ENCODE results near the gene GULP1.
A peak's percentile ranks its signal among the peaks of the same experiment; 100 is the strongest.

GULP1 gene

DNA sequence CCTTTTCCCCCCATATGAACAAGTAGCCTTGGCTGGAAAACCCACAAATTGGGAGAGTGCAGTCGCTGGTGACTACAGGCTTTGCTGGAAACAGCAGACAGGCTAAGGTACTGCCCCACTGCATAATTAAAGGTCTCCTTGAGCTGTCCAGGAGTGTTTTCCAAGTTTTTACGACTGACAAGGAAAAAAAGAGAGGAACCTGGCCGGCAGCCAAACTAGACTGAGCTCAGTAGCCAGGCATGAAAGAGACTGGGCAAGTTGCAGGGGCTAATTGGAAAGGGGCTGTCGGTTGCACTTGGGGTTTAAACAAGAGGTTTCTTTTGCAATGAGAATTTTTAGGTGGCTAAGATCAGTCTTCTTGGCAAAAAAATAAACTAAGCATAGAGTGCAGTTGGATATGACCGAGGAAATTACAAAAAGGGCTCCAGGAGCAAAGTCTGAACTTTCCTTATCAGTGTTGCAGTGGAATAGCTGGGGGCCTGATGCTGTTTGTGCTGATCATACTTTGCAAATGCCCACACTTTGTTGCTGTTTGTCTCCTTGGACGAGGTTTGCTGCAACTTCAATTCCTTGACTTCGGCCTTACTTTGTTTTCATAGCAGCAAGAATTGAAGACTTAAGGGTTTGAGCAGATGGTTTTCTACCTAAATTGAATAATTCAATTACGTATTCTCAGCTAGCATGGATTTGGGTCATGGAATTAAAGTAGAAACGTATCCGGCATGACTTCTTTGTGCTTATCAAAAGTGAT, 2.1 kb downstream of the GULP1 start:
- peak; percentile 89 for DNase-seq

DNA sequence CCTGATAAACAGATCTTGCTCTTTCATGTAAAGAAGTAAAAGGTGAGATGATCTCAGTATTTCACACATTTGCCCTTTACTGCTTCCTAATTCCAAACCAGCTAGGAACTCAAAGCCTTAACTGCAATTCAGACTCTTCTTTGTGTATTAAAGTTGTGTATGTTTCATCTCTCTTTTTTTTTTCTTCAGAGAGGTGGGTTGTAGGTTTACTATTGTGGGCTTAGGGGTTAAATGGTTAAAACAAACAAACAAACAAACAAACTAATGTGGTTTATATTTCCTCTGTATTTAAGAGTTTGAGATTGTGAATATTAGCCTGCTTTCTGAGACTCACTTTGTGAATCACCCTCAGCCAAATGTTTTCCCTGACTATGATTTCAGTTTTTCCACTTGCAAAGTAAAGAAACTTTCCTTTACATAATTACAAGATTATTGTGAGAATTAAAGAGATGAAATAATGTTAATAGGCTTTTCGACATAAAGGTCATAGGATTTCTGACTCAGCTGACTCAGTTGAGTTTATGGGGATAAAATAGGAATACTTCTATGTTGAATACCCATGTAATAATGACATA, 2.8 kb downstream of the GULP1 start:
- DNase-seq, result no peak

- DNase-seq, result no peak
Measured at GRCh38 chr2:188295067-188295685, 3.5 kb downstream of the GULP1 start.

DNA sequence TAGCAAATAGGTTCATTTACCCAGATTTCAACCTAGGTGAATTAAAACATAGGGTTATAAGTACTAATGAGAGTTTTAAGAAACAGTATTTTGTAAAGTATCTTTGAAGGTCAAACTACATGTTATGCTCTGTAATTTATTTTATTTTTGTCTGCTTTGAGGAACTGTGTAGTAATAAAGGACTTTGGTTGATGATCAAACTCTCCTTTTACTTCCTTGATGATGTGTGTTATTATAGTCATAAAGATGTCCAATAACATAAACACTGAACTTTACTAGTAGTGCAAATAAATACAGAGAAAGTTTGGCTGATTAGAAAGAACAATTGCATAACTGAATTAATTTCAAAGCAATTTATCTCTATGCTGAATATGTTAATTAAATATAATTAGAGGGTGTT, 6.3 kb downstream of the GULP1 start:
- DNase-seq, result no peak

- peak; percentile 89 for DNase-seq
Measured at GRCh38 chr2:188298937-188299371, 7.3 kb downstream of the GULP1 start.

- peak; percentile 87 for DNase-seq
Measured at GRCh38 chr2:188303363-188304031, 11.8 kb downstream of the GULP1 start.

- no peak for DNase-seq
Measured at GRCh38 chr2:188305271-188305670, 13.6 kb downstream of the GULP1 start.

- no peak for DNase-seq
Measured at GRCh38 chr2:188306271-188306670, 14.6 kb downstream of the GULP1 start.

GRCh38 chr2:188307850-188308283, 16.2 kb downstream of the GULP1 start:
- no peak for DNase-seq

- DNase-seq, result no peak
Measured at GRCh38 chr2:188308483-188308882, 16.8 kb downstream of the GULP1 start.

DNA sequence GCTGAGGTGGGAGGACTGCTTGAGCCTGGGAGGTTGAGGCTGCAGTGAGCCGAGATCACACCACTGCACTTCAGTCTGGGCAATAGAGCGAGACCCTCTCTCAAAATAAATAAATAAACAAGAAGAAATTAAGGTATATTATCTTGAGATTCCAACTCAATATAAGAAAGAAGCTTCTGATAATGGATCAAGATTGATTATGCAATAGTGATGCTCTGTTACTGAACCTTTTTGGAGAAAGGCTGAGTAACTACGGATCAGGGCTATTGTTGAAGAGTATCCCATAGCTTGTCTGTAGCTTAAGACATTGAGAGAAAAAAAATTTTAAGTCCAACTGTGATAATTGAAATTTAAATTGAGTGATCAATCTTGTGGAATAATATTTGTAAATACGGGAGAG, 17.7 kb downstream of the GULP1 start:
- DNase-seq, result no peak

DNA sequence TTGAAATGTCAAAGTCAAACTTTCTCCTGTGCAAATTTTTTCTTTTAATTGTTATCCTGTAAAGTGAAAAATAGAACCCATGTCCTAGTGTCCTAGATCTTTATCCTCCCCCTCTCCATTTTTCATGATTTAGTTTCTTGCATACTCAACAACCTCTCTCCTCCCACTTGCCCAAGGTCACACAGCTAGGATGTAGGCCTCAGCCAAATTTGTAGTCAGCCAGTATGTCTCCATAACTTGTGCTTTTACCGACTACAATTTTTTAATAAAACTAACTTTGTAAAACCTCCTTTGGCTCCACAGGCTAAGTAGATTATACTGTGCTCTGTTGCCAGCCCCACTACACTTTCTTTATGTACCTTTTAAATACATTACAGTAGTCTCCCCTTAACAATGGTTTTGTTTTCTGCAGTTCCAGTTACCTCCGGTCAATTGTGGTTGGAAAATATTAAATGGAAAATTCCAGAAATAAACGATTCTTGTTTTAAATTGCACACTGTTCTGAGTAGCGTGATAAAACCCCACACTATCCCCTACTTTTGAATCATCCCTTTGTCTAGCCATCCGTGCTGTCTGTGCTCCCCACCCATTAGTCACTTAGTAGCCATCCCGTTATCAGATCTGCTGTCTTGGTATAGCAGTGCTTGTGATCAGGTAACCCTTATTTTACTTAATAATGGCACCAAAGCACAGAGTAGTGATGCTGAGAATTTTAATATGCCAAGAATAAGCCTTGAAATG, 22.8 kb downstream of the GULP1 start:
- DNase-seq, result peak; percentile 68

- no peak for DNase-seq
Measured at GRCh38 chr2:188315750-188316149, 24.1 kb downstream of the GULP1 start.

DNA sequence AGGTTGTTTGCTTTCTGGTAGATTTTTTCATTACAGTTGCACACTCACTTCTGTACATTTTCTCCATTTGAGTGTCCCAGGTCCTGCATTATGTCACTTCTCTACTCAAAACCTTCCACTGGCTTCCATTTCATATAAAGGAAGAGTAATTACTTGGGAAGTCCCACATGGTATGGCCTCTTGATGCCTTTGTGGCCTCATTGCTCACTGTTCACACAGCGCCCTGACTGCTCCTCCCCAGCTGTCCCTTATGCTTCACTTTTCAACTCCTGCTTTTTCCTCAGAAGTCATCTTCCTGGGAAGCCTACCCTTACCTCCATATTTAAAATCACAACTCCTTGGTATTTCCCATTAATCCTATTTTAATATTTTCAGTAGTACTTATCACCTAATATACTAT, 24.7 kb downstream of the GULP1 start:
- DNase-seq, result no peak

GRCh38 chr2:188316791-188317423, 25.2 kb downstream of the GULP1 start:
- DNase-seq, result no peak

- no peak for DNase-seq
Measured at GRCh38 chr2:188318161-188318749, 26.6 kb downstream of the GULP1 start.

GRCh38 chr2:188319838-188320237, 28.2 kb downstream of the GULP1 start:
- no peak for DNase-seq

DNA sequence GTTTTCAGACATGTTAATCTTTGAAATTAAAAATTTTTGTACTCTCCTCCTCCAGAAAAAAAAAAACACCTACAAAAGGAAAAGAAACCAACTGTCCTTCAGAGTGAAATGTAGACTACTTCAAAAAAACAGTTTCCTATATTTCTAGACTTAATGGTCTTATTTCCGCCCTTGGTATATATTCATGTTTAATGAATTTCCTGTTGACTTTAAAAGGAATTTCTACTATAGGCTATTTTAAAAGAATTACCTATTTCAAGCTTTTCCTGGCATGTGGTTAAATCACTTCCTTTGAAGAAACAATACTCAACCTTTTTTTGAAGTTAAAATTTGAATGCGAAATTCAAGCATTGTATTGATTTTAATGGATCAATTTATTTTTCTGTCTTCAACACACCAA, 29.2 kb downstream of the GULP1 start:
- no peak for DNase-seq

- no peak for DNase-seq
Measured at GRCh38 chr2:188322569-188323551, 31.2 kb downstream of the GULP1 start.

DNA sequence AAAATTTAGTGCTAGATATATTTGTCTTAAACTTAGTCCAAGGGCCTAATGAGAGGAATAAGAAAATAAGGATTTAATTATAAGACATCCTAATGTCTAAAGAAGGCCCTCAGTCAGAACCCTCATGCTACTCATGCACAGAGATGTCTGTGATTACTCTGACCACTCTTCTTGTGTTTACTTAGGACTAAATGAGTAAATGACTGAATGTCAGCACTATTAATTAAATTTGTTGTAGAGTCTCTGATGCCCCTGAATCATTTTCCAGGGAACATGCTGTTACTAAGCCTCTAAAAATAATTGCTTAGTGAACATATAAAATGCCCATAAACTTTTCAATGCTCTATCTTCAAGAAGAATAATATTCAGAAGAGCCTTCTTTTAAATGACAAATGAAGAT, 32.4 kb downstream of the GULP1 start:
- no peak for DNase-seq

GRCh38 chr2:188326290-188326668, 34.6 kb downstream of the GULP1 start:
- no peak for DNase-seq

Data from islet precursor cell (in vitro differentiated cells).